H1 (cell line): ENCODE measurements around the gene SLC9A7. TPM values are rescaled to one million over a fixed set of nuclear protein-coding genes. Genes with fewer than 3 reads are reported as not detected.

Experiments
- CHD7 ChIP-seq: fragments of 300-600 bp; sonication (generic); IDR thresholded peaks from 2 replicates; pipeline ENCODE4 v1.7.1; 2012; ENCODE audit warnings: low read length, moderate library complexity, mild to moderate bottlenecking, inconsistent platforms; ENCODE audit not compliant: insufficient replicate concordance
- polyA plus RNA-seq, 7 experiments: library from polyadenylated mRNA; depleted of rRNA in 3 of 7; stranded (reverse) in 5 of 7; unstranded in 2 of 7; fragments of >200 nt in 5 of 7; fragments of 200-250 nt in 2 of 7; gene quantifications; 1 replicate in 5 of 7; 2 replicates in 1 of 7; 4 replicates in 1 of 7; pipeline versions ENCODE4 v1.2.1 to v1.2.3, GENCODE V29; 2011 to 2013; ENCODE audit warnings: missing spikeins in 2 of 7, mixed read lengths in 2 of 7
- total RNA-seq: library from RNA; stranded (reverse); fragmentation: NEBNext Ultra II Directional; extraction: Animal tissue kit (Norgen Biotek cat#: 25700); gene quantifications from 2 replicates; pipeline ENCODE4 v1.2.1, GENCODE V29; 2021

SLC9A7 gene
- total and polyA plus RNA-seq, 2 of the 8 experiments (the other 6 are each of a cell fraction or from before 2014, with no cell fraction given), result 6.7 to 17.2 TPM

- no peak for TF ChIP-seq CHD7
Measured at GRCh38 chrX:46573892-46574773, 184.8 kb downstream of the SLC9A7 start (continued).
